NK-92 (cell line): ENCODE results near the gene C1orf87.

Experiments
- DNase-seq: peaks from one replicate; lab custom pipeline; 2025; ENCODE audit not compliant: unreplicated experiment; lab: John Stamatoyannopoulos, UW

C1orf87 gene

DNA sequence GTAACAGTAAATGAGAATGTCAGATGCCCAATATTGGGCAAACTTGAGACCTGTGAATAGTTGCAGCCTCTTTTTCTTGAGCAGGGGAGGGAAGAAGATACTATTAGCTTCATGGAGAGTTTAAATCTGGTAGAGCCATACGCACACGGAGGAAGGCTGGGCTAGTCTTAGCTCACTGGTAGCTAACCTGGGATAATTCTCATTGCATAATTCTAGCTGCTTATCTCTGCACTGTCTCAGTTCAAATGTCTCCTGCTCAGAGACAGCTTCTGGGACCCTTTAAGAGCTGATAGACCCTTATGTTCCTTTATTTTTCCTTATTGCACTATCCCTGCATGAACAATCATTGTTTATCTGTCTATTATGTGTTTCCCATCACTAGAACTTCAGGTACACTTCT is 8.4 kb downstream of the C1orf87 start:
- DNase-seq, result no peak

DNA sequence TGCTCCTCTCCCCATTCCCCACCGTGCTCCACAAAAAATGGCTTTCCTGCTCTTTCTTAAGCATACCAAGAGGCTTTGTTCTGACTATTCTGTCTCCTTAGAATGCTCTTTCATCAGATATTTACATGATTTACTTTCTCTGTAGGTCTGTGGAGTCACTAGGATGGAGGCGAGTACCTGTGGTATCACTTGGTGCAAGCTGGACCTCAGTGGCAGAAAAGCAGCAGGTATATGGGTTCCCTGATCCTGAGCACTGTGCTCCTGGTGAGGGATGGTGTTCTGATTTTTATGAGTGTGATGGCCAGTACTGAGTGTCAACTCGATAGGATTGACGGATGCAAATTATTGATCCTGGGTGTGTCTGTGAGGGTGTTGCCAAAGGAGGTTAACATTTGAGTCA is 10.0 kb downstream of the C1orf87 start:
- no peak for DNase-seq

DNA sequence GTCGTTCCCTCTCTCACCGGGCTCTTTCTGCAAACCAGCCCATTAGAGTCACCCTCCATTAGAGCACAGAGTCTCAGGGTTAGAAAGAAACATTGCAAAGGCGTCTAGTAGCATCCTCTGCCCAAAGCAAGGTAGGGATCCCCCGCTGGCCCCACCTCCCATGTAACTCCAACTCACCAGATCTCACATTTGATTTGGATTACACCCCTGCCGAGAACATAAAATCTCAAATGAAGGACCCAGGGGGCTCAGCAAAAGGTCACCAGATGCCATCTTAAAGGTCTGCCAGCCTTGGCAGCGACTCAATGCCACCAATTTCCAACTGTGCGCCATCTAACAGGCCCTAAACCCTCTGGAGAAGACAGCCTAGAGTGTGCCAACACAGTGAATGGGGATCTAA is 14.1 kb downstream of the C1orf87 start:
- DNase-seq, result no peak

DNA sequence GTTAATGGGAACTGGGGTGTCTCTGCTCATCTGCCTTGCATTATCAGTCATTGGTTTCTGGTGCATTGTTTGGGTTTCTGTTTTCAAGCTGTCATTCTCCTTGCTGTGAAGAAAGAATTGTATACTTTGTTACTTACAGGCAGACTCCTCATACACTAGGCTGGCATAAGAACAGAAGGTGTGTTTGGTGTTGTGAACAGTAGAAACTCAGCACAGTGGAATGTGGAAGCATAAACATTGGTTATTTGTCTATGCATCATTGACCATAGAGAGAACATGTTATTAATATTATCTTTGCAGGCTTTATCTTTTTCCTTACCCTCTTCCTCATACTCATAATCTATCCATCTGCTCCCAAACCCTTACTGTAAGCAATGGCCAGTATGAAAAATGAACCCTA is 18.2 kb downstream of the C1orf87 start:
- no peak for DNase-seq

DNA sequence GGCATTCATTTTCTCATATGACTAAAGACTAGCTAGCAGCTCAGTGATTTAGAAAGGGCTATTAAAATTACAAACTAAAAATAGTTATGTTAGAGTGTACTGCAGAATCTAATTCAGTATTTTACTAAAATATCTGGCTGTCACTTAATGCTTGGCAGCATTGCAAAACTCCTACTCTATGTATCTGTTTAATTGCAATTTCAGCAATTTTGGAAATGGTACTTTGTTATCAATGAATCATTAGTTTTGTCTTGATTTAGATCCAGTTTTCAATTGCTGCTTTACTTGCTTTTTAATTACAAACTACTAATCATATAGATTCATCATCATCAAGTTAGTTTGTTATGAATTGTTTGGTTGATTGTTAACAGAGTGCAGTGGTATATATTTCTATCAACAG is 19.2 kb downstream of the C1orf87 start:
- no peak for DNase-seq

DNA sequence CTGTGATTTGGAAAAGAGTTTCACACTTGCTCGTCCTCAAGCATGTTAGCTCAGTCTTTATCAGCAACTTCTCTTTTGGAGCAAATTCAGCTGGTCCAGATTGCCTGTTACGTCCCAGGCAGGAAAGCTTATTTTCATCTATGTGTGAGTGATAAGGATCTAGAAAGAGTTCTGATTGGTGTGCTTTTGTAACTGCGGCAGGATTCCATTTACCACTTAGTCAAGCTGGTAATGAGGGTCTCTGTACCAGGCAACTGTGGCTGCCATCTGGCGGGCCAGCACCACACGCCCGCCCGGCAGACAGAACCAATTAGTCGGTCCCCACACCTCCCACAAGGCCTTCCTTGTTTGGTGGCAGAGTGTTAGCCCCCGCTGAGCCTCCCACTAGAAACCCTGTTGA is 21.0 kb downstream of the C1orf87 start:
- DNase-seq, result no peak

DNA sequence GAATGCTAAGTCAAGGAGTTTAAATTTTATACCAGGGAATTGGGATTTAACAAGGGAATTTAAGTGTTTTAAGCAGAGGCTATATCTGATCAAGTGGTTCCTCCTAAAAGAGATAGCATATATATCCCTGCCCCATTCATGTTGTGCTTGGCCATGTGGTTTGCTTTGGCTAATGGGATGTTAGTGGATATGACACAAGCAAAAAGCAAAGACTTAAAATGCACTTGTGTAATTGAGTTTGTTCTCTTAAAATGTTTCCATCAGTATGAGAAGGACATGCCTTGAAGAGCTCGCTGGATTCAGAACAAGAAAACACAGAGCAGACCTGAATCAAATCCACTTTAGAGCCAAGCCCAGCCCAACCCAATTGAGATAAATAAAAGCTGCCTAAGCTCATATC is 22.4 kb downstream of the C1orf87 start:
- no peak for DNase-seq

DNA sequence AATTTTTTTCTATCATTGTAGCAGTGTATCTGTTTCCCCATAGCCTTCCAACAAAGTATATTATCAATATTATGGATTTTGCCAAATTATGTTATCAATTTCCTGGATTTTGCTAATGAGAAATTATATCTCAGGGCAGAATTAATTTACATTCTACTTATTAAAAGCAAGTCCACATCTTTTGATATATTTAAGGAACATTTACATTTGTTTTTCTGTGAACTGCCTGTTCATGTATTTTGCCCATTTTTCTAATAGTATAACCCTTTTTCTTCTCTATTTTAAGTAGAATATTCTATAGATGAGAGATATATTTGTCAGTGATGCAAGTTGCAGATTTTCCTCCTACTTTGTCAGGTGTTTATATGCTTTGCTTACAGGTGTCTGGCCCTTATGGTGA is 24.4 kb downstream of the C1orf87 start:
- no peak for DNase-seq

DNA sequence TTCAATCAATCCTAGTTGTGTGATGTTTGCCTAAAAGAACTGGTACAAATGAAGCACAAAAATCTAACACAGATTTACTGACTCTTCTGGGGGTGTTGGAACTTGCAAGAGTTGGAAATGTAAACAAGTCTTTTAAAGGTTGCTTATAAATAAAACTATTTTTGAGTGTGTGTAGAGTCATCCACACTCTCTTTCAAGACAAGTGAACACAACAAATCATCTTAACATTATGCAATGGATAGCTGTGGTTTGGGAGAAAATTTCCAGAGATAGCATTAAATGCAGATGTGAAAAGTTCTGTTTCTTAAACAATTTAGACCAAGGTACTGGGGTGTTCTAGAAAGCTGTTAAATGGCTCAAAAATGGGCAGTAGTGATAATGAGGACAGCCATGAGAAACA is 28.7 kb downstream of the C1orf87 start:
- no peak for DNase-seq

DNA sequence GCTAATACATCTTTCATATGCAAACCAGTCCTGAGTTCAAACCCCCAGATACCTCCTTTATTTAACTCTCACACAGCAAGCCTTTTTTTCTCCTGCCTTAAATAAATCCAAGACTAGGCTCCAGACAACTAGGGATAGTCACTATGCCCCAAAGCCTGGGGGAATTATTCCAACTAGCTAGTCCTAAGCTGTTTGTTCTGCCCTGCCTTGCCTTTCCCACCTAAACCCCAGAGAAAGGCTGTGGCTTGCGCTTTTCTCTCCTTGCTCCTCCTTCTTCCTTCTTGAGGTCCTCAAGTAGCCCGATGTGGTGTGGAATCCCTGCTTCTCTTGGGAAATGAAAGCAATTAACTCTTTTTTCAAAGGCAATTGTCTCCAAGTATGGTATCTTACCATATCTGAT is 31.8 kb downstream of the C1orf87 start:
- no peak for DNase-seq

DNA sequence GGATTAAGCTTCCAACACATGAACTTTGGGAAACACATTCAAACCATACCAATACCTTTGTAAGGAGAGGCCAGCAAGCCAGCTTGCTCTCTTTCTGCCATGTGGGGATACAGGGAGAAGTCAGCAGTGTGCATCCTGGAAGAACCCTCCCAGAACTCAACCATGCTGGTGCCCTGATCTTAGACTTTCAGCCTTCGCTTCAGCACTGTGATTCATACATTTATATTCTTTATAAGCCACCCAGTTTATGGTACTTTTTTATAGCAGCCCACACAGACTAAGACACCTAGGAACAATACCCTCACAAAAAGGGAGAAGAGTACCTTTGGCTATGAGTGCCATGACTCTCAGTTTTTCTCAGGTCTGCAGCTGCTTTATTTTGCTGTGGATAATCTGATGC is 35.9 kb downstream of the C1orf87 start:
- no peak for DNase-seq

DNA sequence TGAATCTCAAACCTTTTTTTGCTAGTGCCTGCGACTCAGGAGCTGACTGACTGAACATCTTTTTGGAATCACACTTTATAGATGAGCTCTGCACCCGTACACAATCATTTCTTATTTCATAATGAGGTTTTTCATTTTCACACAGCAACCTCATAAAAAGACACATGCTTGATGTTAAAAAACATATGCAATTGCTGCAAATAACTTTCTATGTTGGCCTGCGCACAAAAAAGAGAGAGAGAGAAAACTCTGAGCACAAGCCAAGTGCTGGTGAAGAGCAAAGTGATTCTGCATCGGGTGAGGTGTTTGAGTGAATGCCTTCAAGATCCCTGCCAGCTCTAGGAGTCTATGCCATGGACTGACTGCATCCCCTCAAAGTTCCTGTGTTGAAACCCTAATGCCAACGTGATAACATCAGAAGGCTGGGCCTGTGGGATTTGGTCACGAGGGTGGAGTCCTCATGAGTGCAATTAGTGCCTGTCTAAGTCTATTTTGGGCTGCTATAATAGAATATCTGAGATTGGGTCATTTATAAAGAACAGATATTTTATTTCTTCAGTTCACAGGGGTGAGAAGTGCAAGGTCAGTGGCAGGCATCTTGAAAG is 36.6 kb downstream of the C1orf87 start:
- DNase-seq, result no peak

DNA sequence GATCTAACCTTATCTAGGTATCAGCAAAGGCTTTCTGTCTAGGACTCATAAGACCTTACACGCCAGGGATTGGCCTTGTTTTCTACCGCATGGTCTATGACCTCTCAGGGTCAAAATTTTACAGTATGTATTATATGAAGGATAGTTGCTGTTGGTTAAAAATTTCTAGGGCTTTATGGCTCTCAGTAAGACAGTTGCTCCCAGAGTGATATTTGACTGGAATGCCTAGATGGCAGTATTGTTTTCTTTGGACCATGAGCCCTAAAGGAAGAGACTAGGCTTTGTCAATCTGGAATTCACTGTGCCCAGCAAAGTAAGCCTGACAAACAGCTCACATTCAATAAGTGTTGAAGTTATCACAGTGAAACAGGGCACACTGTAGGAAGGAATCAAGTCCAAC is 37.6 kb downstream of the C1orf87 start:
- no peak for DNase-seq

DNA sequence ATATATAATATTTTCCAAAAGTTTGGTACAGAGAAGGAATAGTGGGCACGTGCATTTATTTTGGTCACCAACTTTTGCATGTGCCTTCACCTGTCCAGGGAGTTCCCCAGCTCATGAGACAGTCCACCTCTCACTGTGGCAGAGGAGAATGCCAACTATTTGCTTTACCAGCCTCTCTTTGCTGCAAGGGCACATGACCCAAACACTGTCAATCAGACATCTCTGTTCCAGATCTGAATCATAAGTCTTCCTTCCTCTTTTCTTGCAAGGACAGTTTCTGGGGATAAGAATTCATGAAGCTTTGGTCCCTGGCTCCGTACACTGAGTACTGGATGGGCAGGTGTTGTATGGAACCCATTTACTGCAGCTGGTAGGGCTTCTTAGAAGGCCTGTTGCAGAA is 38.6 kb downstream of the C1orf87 start:
- no peak for DNase-seq

DNA sequence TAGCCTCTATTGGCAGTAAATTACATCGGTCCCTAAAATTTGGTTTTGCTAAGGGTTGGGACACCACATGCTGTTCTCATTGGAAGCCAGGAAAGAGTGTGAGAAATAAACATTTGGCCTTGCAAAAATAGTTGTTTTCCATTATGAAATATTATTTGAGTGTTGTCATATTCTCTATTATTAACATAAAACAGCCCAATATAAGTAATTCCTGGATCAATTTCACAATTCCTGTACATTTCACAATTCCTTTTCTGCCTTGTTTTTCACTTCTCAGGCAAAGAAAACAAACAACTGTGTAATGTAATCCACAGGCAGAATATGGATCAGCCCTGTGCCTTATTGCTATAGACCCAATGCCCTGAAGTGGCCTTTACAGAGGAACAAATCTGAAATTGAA is 40.5 kb downstream of the C1orf87 start:
- no peak for DNase-seq

DNA sequence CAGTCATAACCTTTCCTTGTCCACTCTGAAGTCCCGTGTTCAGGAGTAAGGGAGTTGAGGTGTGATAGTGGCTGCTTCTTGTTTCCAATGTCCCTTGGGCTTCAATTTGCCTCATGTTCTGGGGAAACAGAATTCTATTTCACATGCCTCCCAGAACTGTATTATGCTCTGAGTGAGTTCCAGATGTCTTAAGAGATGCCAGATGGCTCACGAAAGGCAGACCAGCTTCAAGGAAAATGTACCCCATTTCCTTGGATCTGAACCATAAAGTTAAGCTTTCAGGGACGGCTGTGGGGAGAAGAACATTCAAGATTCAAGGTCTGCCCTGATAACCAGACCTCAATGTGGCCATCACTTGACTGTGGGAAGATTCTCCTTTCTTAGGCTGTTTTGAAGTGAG is 42.4 kb downstream of the C1orf87 start:
- DNase-seq, result no peak

DNA sequence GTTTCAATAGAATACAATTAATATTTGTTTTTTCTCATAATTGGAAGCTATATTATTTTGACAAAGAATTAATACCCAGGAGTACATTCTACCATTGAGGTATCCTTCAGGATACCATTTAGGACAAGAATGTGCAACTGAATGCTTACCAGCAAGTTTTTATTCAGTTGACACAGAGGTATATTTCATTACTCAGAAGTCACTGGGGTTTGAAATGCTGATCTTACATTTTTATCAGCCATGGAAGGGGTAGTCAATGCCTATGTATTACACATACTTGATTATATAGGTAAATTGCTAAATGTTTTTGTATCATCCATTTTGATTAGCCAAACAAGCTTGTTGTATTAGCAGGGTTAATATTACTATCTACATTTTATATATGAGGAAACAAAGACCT is 48.0 kb downstream of the C1orf87 start:
- no peak for DNase-seq

DNA sequence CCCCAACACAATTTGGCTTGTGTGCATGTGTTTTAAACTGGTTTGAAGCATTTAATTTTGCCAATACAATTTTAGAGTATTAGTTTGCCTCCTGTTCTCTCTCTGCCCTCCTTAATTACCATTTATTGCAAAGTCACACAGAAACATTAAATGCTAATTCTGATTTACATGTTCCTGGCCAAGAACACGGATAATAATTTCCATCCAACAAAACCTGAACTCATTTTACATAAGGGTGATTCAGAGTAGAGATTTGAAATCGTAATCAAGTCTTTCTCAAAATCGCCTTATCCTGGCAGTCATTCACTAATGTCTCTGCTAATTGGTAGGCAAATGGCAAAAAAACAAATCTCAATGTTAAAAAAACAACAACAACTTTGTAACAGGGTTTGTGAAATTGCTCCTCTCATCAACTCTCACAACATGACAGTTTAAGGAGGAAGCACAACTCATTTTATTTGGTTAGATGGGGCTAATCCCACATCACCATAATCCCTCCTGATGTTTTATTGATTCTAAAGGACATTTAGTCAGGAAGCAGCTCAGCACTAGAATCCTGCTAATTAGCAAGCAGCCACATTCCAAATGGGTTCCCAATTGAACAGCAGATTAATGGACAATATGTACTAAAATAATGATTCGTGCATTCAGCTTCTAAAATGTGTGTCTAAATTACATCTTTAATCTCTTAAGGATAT is 55.9 kb downstream of the C1orf87 start:
- no peak for DNase-seq

DNA sequence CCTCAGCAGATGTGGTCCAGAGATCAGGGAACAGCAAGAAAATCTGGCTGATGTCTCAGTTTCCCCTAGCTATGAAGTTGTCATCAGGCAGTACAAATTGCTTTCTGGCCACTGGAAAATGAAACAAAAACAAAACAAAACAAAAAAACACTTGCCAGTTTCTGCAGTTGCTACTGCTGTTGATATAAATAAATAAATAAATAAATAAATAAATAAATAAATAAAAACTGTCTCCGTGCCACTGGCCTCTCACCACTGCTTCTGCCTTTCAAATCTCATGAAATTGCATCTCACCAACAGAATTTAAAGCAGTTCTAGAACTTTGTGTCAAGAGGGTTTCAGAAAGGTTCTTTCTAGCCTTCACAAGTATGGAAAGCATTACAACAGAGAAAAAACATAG is 62.9 kb downstream of the C1orf87 start:
- DNase-seq, result no peak

DNA sequence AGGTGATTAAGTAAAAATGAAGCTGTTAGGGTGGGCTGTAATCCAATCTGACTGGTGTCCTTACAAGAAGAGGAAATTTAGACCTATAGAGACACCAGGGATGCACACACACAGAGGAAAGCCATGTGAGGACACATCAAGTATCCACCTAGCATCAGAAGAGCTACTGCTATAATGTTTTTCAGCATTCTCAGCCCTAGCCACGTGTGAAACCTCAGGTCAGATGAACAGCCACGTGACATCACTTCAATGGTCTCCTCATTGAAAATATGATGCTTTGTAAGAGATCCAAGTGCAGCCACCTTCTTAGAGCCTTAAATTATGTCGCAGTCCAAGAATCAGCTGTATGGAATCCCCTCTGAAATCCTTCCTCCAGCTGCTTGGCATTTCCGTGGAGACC is 65.1 kb downstream of the C1orf87 start:
- no peak for DNase-seq

DNA sequence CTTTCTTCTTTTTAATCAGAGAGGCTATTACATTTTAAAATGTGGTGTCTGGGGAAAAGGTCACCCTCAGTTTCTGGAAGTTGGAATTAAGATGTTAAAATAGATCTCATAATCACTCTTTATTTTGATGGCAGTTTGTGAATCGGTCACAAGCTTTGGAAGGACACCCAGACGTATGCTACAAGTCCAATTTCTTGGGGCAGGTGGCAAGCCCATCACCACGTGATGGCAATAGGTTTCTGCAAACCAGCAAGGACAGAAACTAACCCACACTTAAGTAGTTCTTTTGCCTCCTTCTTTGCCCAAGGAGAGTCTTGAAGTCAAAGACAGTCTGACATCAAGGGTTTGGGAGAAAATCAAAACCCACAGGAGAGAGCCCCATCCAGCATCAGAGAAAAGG is 72.9 kb downstream of the C1orf87 start:
- no peak for DNase-seq

DNA sequence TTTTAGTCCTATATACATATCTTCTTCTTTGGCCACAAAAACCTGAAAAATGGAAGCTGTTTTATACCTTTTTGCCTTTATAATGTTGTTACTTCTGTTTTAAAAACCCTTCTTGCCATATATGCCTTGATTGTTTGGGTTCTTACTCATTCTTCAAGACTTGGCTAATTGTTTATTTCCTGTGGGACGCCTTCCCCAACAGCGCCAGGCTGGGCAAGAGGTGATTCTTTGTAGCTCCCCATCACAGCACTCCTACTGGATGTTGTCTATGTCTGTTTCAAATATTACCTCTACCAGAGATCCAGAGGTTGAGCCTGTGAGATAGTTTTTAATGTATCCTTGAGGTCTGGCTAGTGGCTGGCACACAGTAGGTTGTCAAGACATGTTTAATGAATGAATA is 73.8 kb downstream of the C1orf87 start:
- no peak for DNase-seq

DNA sequence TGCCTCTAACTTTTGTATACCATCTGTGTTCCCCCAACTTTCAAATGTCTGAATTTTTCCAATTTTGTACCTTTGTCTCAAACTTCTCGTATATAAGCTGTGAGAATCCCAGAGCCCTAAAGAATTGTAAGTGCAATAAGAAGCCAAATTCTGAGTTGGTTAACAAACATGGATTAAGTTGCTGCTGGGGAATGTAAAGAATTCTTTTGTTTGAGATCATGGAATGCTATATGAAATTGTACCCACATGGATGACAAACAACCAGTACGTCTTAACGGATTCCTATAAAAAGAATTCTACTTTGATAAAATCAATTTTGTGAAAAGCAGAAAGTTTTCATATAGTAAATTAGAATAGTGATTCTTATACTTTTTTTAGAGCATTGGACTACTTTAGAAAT is 74.6 kb downstream of the C1orf87 start:
- DNase-seq, result no peak
